Measurements from ENCODE around the gene ANKMY1.

Gene ANKMY1, protein sequence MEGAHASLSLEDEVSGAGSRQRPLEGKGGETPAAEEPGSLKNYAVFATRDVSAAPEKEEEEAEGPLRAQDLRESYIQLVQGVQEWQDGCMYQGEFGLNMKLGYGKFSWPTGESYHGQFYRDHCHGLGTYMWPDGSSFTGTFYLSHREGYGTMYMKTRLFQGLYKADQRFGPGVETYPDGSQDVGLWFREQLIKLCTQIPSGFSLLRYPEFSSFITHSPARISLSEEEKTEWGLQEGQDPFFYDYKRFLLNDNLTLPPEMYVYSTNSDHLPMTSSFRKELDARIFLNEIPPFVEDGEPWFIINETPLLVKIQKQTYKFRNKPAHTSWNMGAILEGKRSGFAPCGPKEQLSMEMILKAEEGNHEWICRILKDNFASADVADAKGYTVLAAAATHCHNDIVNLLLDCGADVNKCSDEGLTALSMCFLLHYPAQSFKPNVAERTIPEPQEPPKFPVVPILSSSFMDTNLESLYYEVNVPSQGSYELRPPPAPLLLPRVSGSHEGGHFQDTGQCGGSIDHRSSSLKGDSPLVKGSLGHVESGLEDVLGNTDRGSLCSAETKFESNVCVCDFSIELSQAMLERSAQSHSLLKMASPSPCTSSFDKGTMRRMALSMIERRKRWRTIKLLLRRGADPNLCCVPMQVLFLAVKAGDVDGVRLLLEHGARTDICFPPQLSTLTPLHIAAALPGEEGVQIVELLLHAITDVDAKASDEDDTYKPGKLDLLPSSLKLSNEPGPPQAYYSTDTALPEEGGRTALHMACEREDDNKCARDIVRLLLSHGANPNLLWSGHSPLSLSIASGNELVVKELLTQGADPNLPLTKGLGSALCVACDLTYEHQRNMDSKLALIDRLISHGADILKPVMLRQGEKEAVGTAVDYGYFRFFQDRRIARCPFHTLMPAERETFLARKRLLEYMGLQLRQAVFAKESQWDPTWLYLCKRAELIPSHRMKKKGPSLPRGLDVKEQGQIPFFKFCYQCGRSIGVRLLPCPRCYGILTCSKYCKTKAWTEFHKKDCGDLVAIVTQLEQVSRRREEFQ

DNA sequence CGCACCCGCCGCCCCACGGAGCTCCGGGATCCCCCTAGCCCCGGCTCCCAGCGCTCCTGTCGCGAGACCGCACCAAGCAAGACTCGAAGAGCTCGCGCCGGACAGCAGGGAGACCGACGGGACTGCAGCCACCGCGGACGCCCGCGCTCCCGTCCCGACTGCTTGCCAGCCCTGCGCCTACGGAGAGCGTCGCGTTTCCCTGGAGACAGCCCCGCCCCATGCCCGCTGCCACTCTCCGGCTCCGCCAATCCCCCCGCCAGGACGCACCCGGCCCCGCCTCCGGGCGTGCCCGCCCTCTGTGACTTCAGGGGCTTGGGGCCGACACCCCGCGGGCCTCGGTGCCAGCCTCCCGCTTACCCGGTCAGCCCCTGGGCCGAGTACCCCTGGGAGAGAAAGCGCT is at the start of gene ANKMY1:
TSS of gene ANKMY1 (minus strand) at position 181 of the 400 bp plus-strand sequence. CDS start 653 bp downstream, outside the sequence.
- DNase-seq (ENCODE audit: low spot score): peak; percentile 51

DNA sequence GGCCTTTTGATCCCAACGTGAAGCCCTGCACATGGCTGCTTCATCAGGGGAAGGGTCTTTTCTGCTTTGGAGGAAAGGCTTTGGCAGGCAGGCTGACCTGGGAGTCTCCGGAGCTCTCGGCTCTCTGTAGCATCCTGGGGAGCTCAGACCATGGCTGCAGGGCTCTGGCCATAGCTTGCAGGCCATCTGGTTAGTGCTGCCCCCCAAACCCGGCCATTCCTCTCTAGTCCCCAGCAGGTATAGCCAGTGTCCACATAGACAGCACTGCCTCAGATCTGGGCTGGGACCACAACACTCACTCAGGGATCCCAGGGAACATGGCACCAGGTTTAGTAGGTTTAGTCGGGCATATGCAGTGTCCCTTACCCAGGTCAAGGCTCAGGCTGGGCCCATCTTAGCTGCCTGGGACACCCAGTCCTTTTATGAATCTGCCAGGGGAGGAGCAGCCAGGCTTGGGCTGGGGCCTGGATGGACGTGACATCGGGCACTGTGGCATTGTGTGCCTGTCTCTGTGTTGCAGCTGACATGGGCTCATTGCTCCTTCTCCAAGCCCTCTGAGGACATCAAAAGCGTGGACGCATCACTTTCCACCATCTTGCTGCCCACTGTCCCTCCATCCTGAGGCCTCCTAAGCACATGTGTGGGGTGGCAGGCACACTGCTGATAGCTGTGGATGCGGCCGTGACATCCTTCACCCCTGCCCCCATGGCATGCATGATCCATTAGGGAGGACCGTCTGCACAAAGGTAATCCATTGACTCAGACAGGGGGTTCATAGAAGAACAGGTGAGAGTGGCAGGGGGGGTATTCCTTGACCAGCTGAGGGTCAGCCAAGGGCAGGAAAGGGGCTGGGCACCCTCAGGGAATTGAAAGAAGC is 48.3 kb upstream of the ANKMY1 start:
- DNase-seq (ENCODE audit: low spot score): no peak

DNA sequence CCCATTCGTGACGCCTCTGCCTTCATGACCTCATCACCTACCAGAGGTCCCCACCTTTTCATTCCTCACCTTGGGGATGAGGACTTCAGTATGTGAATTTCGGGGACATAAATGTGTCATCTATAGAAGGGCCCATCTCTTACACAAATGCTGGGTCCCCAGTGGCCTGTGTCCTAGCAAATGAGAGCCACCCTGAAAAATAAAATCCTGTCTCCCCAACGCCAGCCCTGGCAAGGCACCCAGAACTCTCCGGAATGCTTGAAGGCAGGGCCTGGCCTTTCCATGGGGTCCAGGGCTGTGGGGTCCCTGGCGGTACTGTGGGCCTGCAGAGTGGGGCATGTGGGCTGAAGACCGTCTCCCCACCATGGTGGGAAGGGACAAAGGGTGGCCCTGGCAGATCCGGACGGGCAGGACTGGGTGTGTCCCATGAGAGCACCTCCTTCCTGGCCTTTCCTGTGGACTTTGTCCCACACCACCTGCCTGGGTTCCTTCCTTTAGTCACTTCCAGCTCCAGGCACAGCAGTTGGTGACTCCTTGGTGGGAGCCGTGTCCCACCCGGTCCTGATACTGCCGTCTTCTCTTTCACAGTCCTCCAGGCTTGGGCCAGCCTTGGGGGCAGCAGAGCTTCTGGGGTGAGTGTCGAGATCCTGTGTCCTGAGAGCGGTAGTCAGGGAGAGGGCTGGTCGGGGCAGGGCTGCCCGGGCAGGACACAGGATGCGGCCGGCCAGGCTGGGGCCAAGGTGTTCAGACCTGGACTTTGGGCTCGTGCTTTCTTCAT is 47.3 kb upstream of the ANKMY1 start:
- DNase-seq (ENCODE audit: low spot score): no peak

DNA sequence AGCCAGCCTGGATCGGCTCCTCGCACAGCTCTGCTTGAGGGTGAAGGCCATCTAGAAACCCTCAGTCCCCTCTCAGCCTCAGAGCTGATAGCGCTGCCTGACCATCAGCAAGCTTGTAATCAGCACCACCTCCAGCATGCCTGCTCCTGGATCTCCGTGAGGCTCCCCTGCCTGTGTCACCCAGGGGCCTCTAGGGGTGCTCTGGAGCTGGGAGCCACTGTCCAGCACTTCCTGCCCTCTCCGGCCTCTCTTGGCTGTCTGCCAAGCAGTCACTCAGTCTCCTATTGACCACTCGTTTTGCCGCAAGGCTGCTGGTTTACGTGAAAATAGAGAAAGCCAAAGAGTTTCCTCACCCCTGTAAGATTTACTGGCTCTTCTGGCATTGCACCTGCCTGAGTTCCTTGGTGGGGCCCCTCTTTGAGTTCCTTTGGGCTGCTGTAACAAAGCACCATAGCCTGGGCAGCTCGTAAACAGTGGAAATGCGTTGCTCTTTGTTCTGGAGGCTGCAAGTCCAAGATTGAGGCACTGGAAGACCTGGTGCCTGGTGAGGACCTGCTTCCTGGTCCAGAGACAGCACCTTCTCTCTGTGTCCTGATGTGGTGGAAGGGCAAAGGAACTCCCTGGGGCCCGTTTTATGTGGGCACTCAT is 46.6 kb upstream of the ANKMY1 start:
- DNase-seq (ENCODE audit: low spot score): no peak

DNA sequence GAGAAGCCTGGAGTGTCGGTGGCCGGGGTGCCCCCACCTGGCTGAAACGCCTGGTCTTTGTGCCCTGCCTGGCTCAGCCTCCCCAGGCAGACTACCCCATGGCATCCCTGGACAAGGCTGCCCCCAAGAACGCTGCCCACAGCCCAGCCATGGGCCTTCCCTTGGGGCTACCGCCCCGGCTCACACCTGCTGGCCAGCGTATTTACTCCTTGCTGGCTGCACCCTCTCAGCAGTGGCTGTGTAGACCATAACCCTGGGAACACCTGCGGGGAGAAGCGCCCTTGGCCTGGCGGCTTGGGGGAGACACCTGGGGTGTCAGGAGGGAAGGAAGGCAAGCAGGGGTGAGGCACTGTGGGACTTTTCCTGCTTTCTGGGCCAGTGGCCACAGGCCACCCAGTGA is 46.1 kb upstream of the ANKMY1 start:
- no peak for DNase-seq (ENCODE audit: low spot score)

DNA sequence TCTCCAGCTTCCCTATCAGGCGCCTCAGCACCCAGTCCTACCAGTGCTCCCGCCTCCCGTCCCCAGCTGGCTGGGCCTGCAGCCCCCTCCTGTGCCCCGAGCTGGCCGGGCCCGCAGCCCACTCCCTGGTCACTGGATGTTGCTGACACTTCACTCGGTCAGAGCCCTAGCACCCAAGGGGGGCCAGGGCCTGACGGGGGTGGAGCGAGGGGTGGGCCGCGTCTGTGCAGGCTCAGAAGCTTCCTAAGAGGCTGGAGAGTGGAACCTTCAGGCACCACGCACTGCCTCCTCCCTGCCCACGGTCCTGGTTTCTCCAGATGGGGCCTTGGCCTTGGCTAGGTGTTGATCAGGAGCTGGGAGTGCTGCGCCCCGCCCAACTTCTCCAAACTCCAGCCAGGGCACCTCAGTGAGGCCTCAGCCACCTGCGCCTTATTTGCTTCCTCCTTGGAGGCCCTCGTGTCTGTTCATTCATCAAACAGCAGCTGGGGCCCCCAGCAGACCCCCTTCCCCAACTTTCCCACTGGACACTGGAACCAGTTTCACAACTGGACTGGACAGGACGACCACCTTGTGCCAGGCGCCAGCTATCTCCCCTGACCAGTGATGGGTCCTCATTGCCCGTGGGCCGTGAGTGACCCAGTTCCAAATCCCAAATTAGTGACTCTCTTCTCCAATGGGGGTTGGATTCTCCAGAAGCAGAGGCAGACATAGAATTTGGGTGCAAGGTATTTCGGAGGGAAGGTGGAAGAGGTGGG is 45.5 kb upstream of the ANKMY1 start:
- no peak for DNase-seq (ENCODE audit: low spot score)

DNA sequence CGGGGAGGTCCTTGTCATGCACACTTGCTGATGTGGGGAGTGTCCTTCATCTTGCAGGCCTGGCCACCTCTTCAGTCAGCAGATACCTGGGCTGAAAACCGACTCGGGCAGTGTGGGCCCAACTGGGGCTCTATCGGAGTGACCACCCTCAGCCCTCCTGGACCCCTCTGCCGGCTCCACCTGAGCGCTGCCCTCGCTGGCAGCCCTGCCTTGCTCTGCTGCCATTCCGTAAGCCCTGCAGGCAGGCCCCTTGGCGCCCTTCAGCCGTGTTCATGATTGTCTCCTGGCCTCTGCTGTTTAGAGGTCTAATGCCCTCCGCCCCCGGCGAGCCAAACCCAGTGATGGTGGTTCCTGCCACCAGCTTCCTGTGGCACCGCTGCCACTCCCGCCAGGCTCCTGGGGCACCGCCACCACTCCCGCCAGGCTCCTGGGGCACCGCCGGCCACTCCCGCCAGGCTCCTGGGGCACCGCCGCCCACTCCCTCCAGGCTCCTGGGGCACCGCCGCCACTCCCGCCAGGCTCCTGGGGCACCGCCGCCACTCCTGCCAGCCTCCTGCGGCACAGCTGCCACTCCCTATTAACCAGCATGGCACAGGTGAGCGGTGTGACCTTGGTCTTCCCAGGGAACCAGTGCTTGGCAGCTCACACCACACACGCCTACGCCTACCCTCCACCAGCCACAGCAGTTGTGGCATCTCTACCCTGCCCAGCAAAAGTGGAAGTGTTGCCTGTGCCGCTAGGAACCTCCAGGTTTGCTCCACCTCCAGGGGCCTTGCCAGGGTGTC is 44.7 kb upstream of the ANKMY1 start:
- DNase-seq (ENCODE audit: low spot score): no peak

DNA sequence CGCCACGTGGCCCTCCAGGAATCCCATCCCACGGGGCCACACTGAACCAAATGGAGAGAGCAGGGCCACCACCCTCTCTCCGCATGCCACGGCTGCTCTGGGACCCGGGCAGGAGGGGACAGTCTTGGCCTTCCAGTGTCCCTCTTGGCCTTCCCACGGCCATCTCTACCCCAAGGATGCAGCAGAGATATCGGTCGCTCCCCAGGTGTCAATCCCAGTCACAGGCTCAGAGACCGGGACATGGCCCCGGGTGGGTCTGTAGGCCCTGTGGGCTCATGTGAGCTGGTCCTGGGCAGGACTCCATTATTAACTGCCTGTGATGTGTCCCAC is 44.0 kb upstream of the ANKMY1 start:
- no peak for DNase-seq (ENCODE audit: low spot score)

DNA sequence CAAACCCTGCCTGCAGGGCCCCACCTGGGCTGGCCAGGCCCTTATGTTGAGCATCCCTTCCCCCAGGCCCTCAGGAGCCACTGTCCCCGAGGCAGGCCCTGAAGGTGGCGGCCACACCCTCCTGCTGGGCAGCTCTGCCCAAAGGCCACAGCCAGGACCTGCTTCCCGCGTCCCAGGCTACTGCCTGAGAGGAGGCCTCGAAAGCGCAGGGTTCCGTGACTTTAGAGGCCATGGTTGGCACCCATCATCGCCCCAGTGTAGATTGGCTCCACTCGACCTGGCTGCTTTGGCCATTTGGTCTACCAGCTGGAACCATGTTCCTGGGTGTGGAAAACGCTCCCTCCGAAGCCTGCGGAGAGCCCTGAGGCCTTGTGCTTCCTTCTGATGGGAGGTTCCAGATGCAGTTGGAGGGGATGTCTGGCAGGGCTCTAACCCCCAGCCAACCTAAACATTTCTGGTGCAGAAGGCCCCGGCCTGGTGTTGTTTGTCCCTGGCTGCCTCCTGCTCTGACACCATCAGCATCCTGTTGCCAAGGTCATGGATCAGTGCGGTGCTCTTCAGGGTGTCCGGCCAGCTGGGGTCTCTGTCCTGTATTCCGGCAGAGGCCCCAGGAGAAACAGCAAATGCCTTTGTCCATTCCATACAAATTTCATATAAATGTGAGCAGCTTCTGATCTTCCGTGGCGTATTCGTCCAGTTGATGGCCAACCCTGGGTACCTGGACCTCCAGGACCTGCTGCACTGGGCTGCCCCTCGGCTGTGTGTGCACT is 43.5 kb upstream of the ANKMY1 start:
- DNase-seq (ENCODE audit: low spot score): no peak

DNA sequence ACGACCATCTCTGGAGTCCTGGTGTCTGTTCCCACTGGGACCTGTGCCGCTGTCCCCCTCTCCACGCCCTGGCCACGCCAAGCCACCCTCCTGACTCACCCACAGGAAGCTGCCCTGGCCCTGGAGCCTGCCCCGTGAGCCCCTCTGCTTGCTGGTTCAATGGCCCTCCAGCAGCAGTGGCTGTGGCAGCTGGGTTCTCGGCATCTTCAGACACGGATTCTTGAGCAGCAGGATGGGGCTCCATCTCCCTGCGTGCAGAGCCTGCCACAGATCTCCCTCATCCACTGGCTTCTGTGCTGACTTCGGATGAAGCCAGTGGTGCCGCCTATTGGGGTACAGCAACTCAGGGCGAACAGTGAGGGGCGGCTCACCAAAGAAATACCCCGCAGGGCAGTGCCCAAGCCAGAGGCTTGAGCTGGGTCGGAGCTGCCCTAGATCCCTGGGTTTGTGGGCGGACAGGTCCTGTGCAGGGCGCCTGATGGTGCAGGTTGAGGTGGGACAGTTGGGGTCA is 42.7 kb upstream of the ANKMY1 start:
- DNase-seq (ENCODE audit: low spot score): no peak

DNA sequence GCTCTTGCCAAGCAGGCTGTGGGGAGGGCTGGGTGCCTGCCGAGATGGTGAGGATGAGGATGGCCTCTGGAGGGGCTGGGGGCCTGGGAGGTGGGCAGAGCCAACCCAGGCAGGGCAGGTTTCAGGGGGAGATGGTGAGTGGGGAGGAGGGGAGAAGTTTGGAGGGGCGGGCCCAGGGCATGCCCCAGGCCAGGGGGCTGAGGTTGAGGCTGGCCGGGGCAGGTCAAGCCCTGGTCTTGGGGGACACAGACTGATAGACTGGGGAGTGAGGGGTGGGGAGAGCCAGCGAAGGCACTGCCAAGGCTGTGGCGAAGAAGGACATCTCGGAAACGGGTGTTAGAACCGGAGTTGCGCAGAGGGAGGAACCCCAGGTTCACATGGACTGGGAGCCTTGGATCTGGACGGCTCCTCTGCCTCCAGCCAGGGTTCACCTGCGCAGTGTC is 41.4 kb upstream of the ANKMY1 start:
- DNase-seq (ENCODE audit: low spot score): no peak

DNA sequence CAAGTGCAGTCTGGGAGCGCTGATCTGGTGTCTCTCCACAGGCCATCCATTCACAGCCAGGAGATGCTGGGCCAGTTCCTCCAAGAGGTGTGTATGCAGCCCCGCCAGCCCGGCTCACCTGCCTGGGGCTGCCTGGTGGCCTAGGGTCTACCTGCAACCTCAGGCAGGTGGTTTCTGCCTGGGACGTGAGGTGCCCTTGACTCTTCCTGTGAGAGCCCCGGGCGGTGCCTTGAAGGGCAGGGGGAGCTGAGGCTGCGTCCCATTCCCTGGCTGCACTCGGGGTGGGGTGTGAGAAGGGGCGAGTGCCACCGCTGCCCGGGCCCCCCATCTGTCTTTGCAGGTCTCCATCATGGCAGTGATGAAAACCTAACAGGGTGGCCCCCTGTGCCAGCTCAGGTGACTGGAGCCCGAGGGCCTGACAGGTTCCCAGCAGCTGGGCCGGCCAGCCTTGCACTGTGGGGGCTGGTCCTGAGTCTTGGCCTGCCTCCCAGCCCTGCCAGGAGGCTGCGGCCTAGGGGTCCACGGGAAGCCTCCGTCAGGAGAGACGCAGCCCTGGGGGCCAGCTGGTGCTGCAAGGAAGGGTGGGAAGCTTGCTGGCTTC is 40.6 kb upstream of the ANKMY1 start:
- no peak for DNase-seq (ENCODE audit: low spot score)

DNA sequence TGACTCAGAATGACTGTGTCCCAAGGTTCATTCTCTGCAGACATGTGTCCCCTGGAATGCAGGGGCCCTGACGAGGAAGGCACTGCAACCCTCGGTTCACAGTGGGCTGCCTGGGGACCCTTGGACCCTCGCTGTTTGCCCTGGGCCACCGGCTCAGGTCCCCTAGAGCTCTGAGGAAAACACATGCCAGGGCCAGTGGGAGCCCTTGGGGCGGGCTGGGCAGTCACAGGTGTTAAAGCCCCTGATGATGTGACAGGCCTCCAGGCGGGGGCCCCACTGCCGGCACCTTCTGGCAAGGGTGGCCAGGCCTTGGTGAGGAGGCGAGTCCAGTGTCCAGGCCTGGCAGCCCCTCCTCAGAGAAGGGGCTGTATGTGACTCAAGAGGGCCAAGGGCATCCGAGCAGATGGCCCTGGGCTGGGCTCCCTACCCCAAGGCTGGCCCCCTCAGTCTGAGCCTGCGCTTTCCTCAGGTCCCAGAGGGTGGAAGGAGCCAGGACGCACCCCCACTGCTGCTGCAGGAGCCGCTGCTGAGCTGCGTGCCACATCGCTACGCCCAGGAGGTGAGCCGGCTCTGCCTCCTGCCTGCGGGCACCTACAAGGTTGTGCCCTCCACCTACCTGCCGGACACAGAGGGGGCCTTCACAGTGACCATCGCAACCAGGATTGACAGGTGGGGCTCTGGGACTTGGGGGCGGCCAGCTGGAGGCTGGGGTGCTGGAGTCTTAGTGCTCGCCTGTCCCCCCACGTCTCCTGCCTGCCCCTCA is 39.8 kb upstream of the ANKMY1 start:
- no peak for DNase-seq (ENCODE audit: low spot score)

DNA sequence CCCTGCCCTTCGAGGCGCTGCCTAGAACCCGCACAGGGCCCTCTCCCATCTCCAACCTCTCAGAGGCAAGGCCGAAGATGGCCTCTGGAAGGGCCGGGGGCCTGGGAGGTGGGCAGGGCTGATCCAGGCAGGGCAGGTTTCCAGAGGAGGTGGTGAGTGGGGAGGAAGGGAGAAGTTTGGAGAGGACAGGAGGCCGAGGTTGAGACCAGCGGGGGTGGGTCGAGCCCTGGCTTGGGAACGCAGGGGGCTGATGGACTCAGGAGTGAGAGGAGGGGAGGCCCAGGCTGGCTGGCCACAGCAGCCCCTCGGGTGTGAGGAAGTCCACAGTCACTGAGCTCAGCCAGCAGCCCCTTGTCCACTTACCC is 39.2 kb upstream of the ANKMY1 start:
- no peak for DNase-seq (ENCODE audit: low spot score)

DNA sequence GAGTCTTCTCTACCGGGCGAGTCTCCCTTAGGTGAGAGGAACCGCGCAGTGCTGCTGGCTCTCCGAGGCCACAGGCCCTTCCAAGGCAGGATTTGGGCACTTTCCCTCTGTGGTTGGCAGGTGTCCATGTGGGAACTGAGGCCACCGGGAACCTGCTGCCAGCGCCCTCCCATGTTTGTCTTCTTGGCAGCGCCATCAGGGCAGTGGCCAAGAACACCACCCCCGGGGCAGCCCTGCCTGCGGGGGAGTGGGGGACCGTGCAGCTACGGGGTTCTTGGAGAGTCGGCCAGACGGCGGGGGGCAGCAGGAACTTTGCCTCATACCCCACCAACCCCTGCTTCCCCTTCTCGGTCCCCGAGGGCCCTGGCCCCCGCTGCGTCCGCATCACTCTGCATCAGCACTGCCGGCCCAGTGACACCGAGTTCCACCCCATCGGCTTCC is 38.7 kb upstream of the ANKMY1 start:
- no peak for DNase-seq (ENCODE audit: low spot score)

DNA sequence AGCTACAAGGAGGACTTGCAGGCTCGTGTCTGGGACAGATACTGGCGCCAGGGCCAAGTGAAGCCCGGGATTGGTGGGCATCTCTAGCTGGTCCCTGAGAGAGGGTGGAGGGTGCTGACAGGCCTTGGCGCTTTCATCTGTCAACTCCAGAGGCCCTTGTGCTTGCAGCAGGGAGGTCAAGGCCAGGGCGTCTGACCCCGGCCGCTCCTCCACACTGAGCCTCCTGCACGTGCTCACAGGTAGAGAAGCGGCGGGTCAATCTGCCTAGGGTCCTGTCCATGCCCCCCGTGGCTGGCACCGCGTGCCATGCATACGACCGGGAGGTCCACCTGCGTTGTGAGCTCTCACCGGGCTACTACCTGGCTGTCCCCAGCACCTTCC is 38.3 kb upstream of the ANKMY1 start:
- no peak for DNase-seq (ENCODE audit: low spot score)

Data from NAMALWA (cell line).